Gastroesophageal sphincter (tissue), 3 donors: Measurements from ENCODE around the gene EPG5.

Experiments used
- CTCF ChIP-seq, 4 experiments: fragments of 200-600 bp in 2 of 4; fragments of 450-650 bp in 2 of 4; sonication (generic) in 1 of 4; IDR thresholded peaks; one replicate each; pipeline ENCODE4 v1.5.1; 2017 to 2019; ENCODE audit warnings: antibody characterized with exemption in 4 of 4, mild to moderate bottlenecking in 2 of 4, moderate library complexity in 2 of 4
- EP300 ChIP-seq: sonication (generic); formaldehyde crosslinking; IDR thresholded peaks from one replicate; pipeline ENCODE4 v1.6.1; 2017; ENCODE audit warnings: antibody characterized with exemption, mild to moderate bottlenecking

GRCh38 chr18:45926691-45927090 is 40.4 kb downstream of the EPG5 start:
- TF ChIP-seq CTCF (IDR thresholded peaks at IDR 0.05) (no peak), EP300 (no peak)
